Medulla oblongata (tissue), 1 donor: ENCODE measurements around the gene FLYWCH2.
"Not testable (repeated sequence)": the region's sequence is repeated elsewhere in the genome, so short reads cannot be mapped to it uniquely, and the experiment has no call there.

Source experiments
- DNase-seq: peaks from one replicate; pipeline ENCODE4 v3.0.0-alpha.2; 2015; ENCODE audit errors: extremely low spot score

Gene FLYWCH2

GRCh38 chr16:2912330-2913199 lies 29.6 kb downstream of the FLYWCH2 start:
- peak; percentile 49 for DNase-seq

GRCh38 chr16:2913603-2914002 lies 30.6 kb downstream of the FLYWCH2 start:
- DNase-seq, result no peak

- DNase-seq, result no peak
Observed at GRCh38 chr16:2914233-2914632, 31.2 kb downstream of the FLYWCH2 start.

GRCh38 chr16:2915196-2915929 lies 32.3 kb downstream of the FLYWCH2 start:
- DNase-seq, result no peak

GRCh38 chr16:2919511-2920255 lies 36.7 kb downstream of the FLYWCH2 start:
- peak; percentile 86 for DNase-seq

GRCh38 chr16:2923481-2923880 lies 40.5 kb downstream of the FLYWCH2 start:
- no peak for DNase-seq

GRCh38 chr16:2924901-2925755 lies 42.1 kb downstream of the FLYWCH2 start:
- DNase-seq, result peak; percentile 41

GRCh38 chr16:2925951-2926649 lies 43.1 kb downstream of the FLYWCH2 start:
- peak; percentile 47 for DNase-seq

GRCh38 chr16:2926650-2926999 lies 43.6 kb downstream of the FLYWCH2 start:
- no peak for DNase-seq

- DNase-seq, result peak; percentile 95
Observed at GRCh38 chr16:2927010-2927646, 44.1 kb downstream of the FLYWCH2 start.

- not testable (repeated sequence) for DNase-seq
Observed at GRCh38 chr16:2928151-2928550, 45.1 kb downstream of the FLYWCH2 start.

GRCh38 chr16:2928796-2929195 lies 45.8 kb downstream of the FLYWCH2 start:
- DNase-seq, result no peak

- no peak for DNase-seq
Observed at GRCh38 chr16:2929693-2930092, 46.7 kb downstream of the FLYWCH2 start.

GRCh38 chr16:2930236-2930635 lies 47.2 kb downstream of the FLYWCH2 start:
- DNase-seq, result no peak

GRCh38 chr16:2931231-2931914 lies 48.4 kb downstream of the FLYWCH2 start:
- not testable (repeated sequence) for DNase-seq

GRCh38 chr16:2933136-2933535 lies 50.1 kb downstream of the FLYWCH2 start:
- DNase-seq, result no peak

GRCh38 chr16:2933701-2934100 lies 50.7 kb downstream of the FLYWCH2 start:
- DNase-seq, result no peak

GRCh38 chr16:2934450-2934849 lies 51.4 kb downstream of the FLYWCH2 start:
- no peak for DNase-seq

- no peak for DNase-seq
Observed at GRCh38 chr16:2936436-2937011, 53.5 kb downstream of the FLYWCH2 start.
